ENCODE data around the gene SLC38A9.

SLC38A9 gene

GRCh38 chr5:55682071-55682470 lies 30.1 kb downstream of the SLC38A9 start:
- no peak for DNase-seq (ENCODE audit: low read depth)
- H3K4me3 ChIP-seq (ENCODE audit: low read depth, low read length) = no peak overlapping the region
- in situ Hi-C loops (cut with HindIII; ENCODE audit: low sequenced_read_pairs) = no loop called here
- TF ChIP-seq CTCF (IDR thresholded peaks at IDR 0.05; ENCODE audit: low read depth, low read length, missing control alignments) = no peak

GRCh38 chr5:55681301-55681700 lies 30.8 kb downstream of the SLC38A9 start:
- no peak for DNase-seq (ENCODE audit: low read depth)
- in situ Hi-C loops (cut with HindIII; ENCODE audit: low sequenced_read_pairs) = no loop called here
- no peak overlapping the region for H3K4me3 ChIP-seq (ENCODE audit: low read depth, low read length)
- no peak for TF ChIP-seq CTCF (IDR thresholded peaks at IDR 0.05; ENCODE audit: low read depth, low read length, missing control alignments)

- no peak for TF ChIP-seq CTCF (IDR thresholded peaks at IDR 0.05; ENCODE audit: low read depth, low read length, missing control alignments)
- DNase-seq (ENCODE audit: low read depth) = no peak
- in situ Hi-C loops (cut with HindIII; ENCODE audit: low sequenced_read_pairs) = no loop called here
These were observed 31.8 kb downstream of the SLC38A9 start for GRCh38 chr5:55680353-55680752.

GRCh38 chr5:55679556-55679955 lies 32.6 kb downstream of the SLC38A9 start:
- no peak for TF ChIP-seq CTCF (IDR thresholded peaks at IDR 0.05; ENCODE audit: low read depth, low read length, missing control alignments)
- DNase-seq (ENCODE audit: low read depth) = no peak
- H3K4me3 ChIP-seq (ENCODE audit: low read depth, low read length) = no peak overlapping the region
- in situ Hi-C loops (cut with HindIII; ENCODE audit: low sequenced_read_pairs) = no loop called here

More at GRCh38 chr5:55680353-55680752, 31.8 kb downstream of the SLC38A9 start:
- no peak overlapping the region for H3K4me3 ChIP-seq (ENCODE audit: low read depth, low read length)

GRCh38 chr5:55675119-55675518 lies 37.0 kb downstream of the SLC38A9 start:
- DNase-seq (ENCODE audit: low read depth) = no peak
- TF ChIP-seq CTCF (IDR thresholded peaks at IDR 0.05; ENCODE audit: low read depth, low read length, missing control alignments) = no peak
- H3K4me3 ChIP-seq (ENCODE audit: low read depth, low read length) = no peak overlapping the region
- in situ Hi-C loops (cut with HindIII; ENCODE audit: low sequenced_read_pairs) = no loop called here

GRCh38 chr5:55674340-55674739 lies 37.8 kb downstream of the SLC38A9 start:
- TF ChIP-seq CTCF (IDR thresholded peaks at IDR 0.05; ENCODE audit: low read depth, low read length, missing control alignments) = no peak
- no peak for DNase-seq (ENCODE audit: low read depth)
- H3K4me3 ChIP-seq (ENCODE audit: low read depth, low read length) = no peak overlapping the region
- in situ Hi-C loops (cut with HindIII; ENCODE audit: low sequenced_read_pairs) = no loop called here

GRCh38 chr5:55672477-55672911 lies 39.6 kb downstream of the SLC38A9 start:
- no peak for TF ChIP-seq CTCF (IDR thresholded peaks at IDR 0.05; ENCODE audit: low read depth, low read length, missing control alignments)
- in situ Hi-C loops (cut with HindIII; ENCODE audit: low sequenced_read_pairs) = no loop called here
- no peak for DNase-seq (ENCODE audit: low read depth)

More at GRCh38 chr5:55672477-55672911, 39.6 kb downstream of the SLC38A9 start:
- H3K4me3 ChIP-seq (ENCODE audit: low read depth, low read length) = no peak overlapping the region
